ENCODE measurements around the gene SLC25A5. TPM values are rescaled to one million over a fixed set of nuclear protein-coding genes. Genes with fewer than 3 reads are reported as not detected.
"Not testable (repeated sequence)": the region's sequence is repeated elsewhere in the genome, so short reads cannot be mapped to it uniquely, and the experiment has no call there.

SLC25A5 gene
- total and polyA plus RNA-seq, 10 donors: 146 to 256 (median 232) TPM

- TF ChIP-seq POLR2AphosphoS5 (IDR thresholded peaks at IDR 0.05) (no peak), POLR2A (IDR thresholded peaks at IDR 0.05) (no peak)
- TF ChIP-seq, protein P1, sequence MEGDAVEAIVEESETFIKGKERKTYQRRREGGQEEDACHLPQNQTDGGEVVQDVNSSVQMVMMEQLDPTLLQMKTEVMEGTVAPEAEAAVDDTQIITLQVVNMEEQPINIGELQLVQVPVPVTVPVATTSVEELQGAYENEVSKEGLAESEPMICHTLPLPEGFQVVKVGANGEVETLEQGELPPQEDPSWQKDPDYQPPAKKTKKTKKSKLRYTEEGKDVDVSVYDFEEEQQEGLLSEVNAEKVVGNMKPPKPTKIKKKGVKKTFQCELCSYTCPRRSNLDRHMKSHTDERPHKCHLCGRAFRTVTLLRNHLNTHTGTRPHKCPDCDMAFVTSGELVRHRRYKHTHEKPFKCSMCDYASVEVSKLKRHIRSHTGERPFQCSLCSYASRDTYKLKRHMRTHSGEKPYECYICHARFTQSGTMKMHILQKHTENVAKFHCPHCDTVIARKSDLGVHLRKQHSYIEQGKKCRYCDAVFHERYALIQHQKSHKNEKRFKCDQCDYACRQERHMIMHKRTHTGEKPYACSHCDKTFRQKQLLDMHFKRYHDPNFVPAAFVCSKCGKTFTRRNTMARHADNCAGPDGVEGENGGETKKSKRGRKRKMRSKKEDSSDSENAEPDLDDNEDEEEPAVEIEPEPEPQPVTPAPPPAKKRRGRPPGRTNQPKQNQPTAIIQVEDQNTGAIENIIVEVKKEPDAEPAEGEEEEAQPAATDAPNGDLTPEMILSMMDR (IDR thresholded peaks at IDR 0.05 in 8 of 11, conservative IDR thresholded peaks at IDR 0.05 in 3 of 11): no peak
- 75 to 92% (median 89%) methylated on average over 12 to 13 of the region's 13 CpGs for WGBS, 5 donors
Observed at GRCh38 chrX:119500061-119500800, 32.0 kb downstream of the SLC25A5 start.

DNA sequence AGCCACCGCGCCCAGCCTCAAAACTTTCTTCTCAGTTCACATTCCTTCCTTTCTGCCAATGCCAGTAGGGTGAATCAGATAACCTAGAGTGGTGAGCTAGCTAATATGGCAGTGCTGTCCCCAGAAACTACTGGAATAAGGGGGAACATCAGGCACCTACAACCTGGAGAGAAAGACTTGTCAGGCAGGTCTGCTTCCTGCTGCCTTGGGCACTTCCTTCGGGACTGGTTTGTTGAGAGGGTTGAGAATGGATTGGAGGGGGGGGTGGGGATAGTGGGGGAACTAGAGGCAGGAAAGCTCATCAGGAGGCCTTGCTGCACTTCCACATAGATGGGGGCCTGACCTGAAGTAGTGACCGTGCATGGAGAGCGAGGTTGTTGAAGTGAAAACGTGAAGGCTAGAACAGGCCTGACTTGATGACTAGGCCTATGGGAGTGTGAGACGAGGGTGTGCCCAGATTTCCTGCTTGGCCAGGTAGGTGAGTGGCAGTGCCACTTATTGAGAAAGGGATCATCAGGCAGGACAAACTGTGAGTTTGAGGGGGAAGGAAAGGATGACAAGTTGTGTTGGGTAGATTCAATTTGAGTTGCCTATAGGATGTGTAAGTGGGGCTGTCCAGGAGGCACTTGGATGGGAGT lies 33.4 kb downstream of the SLC25A5 start:
- 85 to 95% (median 94%) methylated on average over 7 of the region's 7 CpGs for WGBS, 5 donors
- H3K9me3 ChIP-seq: no peaks in the 10 kb centered on the region
- no peak overlapping the region for H3K27ac ChIP-seq
- H3K4me3 ChIP-seq: no peak overlapping the region
- TF ChIP-seq POLR2AphosphoS5 (IDR thresholded peaks at IDR 0.05): no peak
- H3K4me1 ChIP-seq: peaks cover 0 to 21% (median 0%) of the 10 kb centered on the region in 6 donors
- H3K27me3 ChIP-seq (replicated peaks in 1 of 7): no peaks in the 10 kb centered on the region
- no peak for DNase-seq
- no peaks in the 10 kb centered on the region for H3K36me3 ChIP-seq
- intact Hi-C loops (cut with DNase I; ENCODE audit: low total_unique reads): no loop called here

More at GRCh38 chrX:119500061-119500800, 32.0 kb downstream of the SLC25A5 start:
- no peak overlapping the region for H3K4me3 ChIP-seq
- no peaks in the 10 kb centered on the region for H3K27me3 ChIP-seq (replicated peaks in 1 of 7)
- no peaks in the 10 kb centered on the region for H3K9me3 ChIP-seq
- peaks cover 0 to 24% (median 0%) of the 10 kb centered on the region in 6 donors for H3K4me1 ChIP-seq
- no peaks in the 10 kb centered on the region for H3K36me3 ChIP-seq
- DNase-seq: no peak
- intact Hi-C loops (cut with DNase I; ENCODE audit: low total_unique reads): no loop called here
- H3K27ac ChIP-seq: no peak overlapping the region

DNA sequence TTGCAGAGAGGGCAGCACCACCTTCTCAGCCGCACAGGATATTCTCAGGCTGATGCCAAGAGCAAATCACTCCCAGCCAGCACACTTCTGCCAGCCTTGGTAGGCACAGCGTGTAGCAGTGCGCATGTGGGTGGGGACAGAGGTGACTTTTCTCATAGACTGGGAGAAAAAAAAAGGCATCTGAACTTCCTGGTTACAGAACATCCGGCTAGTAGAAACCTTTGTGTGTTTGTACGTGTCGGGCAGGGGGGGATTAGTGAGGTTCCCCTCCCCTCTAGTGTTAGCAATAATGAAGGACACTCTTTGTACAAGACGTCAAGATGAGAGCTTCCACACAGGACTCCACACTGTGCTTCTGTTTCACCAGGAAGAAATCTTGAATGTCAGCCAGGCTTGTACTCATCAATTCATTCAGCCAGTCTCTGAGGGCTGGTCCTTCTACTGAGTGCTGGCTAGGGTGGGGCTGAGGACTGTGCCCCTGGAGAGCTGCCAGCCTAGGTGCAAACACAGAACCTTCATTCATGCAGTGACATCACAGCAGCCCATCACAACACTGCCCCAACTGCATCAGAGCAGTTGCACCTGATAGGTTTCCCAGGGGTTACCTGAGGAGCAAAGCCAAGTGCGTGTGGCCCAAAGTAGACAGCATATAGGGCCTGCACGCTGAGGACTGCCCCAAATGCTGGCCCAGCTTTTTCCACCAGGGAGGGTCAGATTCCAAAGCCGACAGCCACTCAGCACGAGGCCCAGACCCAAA lies 34.7 kb downstream of the SLC25A5 start:
- no peak for DNase-seq
- intact Hi-C loops (cut with DNase I; ENCODE audit: low total_unique reads): no loop called here
- no peaks in the 10 kb centered on the region for H3K36me3 ChIP-seq
- H3K27me3 ChIP-seq (replicated peaks in 1 of 7): no peaks in the 10 kb centered on the region
- H3K9me3 ChIP-seq: no peaks in the 10 kb centered on the region
- no peak overlapping the region for H3K4me3 ChIP-seq
- peaks cover 0 to 14% (median 0%) of the 10 kb centered on the region in 6 donors for H3K4me1 ChIP-seq
- H3K27ac ChIP-seq: peak overlapping the region in 4 of 8 donors; percentile 26 to 70 (median 40)
- TF ChIP-seq, protein P1 (IDR thresholded peaks at IDR 0.05 in 8 of 11, conservative IDR thresholded peaks at IDR 0.05 in 3 of 11): no peak
- TF ChIP-seq POLR2AphosphoS5 (IDR thresholded peaks at IDR 0.05): no peak
- no peak for TF ChIP-seq POLR2A (IDR thresholded peaks at IDR 0.05)
- WGBS, 5 donors: 46 to 62% (median 53%) methylated on average over 11 of the region's 11 CpGs; no CpG with 5 or more reads in 1 of the 5 donors

GRCh38 chrX:119503484-119503861 lies 35.2 kb downstream of the SLC25A5 start:
- Histone ChIP-seq H3K27ac (peak overlapping the region in 3 of 8 donors; percentile 37 to 70 (median 42)), H3K9me3 (no peaks in the 10 kb centered on the region), H3K4me3 (no peak overlapping the region), H3K4me1 (peaks cover 0 to 14% (median 0%) of the 10 kb centered on the region in 6 donors), H3K36me3 (no peaks in the 10 kb centered on the region), H3K27me3 (replicated peaks in 1 of 7) (no peaks in the 10 kb centered on the region)
- intact Hi-C loops (cut with DNase I; ENCODE audit: low total_unique reads): no loop called here
- DNase-seq: no peak
- TF ChIP-seq POLR2A (IDR thresholded peaks at IDR 0.05): no peak
- TF ChIP-seq, protein P1 (IDR thresholded peaks at IDR 0.05 in 8 of 11, conservative IDR thresholded peaks at IDR 0.05 in 3 of 11): no peak
- WGBS, 5 donors: 42 to 79% (median 72%) methylated on average over 2 of the region's 2 CpGs; no CpG with 5 or more reads in 1 of the 5 donors

DNA sequence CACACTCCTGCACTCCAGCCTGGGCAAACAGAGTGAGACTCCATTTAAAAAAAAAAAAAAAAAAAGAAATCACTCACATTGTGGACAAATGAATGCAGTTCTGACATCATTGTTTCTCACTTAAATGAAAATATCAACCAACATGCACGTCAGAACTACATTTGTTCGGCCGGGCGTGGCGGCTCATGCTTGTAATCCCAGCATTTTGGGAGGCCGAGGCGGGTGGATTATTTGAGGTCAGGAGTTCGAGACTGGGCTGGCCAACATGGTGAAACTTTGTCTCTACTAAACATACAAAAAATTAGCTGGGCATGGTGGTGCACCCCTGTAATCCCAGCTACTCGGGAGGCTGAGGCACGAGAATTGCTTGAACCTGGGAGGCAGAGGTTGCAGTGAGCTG lies 36.9 kb downstream of the SLC25A5 start:
- peaks cover 0 to 14% (median 0%) of the 10 kb centered on the region in 6 donors for H3K4me1 ChIP-seq
- H3K27ac ChIP-seq; intact Hi-C loops (cut with DNase I; ENCODE audit: low total_unique reads); H3K9me3 ChIP-seq; DNase-seq; H3K27me3 ChIP-seq (replicated peaks in 1 of 7); H3K36me3 ChIP-seq; H3K4me3 ChIP-seq: not testable (repeated sequence)
- 86 to 99% (median 93%) methylated on average over 10 of the region's 10 CpGs for WGBS, 5 donors
